ENCODE results near the gene STRA8.
A peak's percentile ranks its signal among the peaks of the same experiment; 100 is the strongest.

STRA8 gene

DNA sequence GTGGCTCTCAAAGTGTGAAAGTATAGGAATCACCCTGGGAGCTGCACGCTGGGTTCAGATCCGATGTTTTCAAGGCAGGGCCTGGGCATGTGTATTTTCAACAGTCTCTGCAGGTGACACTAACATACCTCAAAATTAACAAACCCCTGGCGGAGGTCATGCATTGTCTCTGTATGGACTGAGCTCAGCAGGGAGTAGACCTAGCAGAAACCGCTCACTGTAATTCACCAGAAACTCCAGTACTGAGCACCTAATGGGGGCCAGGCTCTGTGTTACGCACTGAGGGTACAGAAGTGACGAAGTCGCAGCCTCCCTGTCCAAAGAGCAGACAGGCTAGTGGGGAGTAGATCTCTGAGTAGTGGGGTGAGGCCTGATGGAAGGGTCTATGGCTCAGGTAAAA lies 5.6 kb downstream of the STRA8 start:
- DNase-seq, result no peak

- DNase-seq, result no peak
These were observed 6.8 kb downstream of the STRA8 start for GRCh38 chr7:135240441-135240840.

DNA sequence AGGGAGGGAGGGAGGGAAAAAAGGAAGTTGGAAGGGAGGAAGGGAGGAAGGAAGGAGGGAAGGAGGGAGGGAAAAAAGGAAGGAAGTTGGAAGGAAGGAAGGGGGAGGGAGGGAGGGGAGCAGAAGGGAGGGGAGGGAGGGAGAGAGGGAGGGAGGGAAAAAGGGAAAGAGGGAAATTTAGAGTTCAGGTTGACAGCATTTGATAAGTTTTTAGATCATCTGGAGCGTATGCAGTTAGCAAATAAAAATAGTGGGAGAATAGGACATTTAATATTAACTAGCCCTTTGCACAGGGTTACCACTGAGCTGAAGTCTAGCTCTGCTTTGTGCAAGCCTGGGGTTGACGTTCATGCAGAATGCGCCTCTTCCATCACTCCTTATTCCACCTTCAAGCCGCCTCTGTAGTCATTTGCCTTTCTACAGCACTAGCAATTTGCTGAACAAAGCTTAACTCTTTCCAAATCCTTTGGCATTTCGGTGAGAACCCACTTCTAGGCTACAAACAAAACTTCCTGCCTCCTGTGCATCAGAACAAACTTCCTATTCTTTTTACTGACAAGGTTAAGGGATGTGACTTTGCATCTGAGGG lies 8.6 kb downstream of the STRA8 start:
- no peak for DNase-seq

- no peak for DNase-seq
These were observed 11.9 kb downstream of the STRA8 start for GRCh38 chr7:135245226-135246190.

DNA sequence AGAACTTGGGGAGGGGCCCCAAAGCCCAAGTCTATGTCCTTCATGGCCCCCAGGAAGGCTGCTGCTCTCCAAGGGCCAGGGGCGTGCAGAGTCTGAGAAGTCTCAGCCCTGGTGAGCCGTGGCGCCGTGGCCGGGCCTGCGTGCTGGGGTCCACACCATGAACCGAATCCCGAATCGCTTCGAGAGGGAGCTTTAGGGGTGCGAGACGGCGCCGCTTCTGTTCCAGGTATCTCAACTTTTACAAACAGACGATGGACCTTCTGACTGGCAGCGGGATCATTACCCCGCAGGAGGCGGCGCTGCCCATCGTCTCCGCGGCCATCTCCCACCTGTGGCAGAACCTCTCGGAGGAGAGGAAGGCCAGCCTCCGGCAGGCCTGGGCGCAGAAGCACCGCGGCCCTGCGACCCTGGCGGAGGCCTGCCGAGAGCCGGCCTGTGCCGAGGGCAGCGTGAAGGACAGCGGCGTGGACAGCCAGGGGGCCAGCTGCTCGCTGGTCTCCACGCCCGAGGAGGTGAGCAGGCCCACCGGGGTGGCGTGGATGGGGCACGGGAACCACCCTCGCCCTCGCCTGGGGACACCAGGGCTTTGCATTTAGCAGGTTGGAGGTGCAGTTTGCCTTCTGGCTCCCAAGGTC lies 12.7 kb downstream of the STRA8 start:
- no peak for DNase-seq

DNA sequence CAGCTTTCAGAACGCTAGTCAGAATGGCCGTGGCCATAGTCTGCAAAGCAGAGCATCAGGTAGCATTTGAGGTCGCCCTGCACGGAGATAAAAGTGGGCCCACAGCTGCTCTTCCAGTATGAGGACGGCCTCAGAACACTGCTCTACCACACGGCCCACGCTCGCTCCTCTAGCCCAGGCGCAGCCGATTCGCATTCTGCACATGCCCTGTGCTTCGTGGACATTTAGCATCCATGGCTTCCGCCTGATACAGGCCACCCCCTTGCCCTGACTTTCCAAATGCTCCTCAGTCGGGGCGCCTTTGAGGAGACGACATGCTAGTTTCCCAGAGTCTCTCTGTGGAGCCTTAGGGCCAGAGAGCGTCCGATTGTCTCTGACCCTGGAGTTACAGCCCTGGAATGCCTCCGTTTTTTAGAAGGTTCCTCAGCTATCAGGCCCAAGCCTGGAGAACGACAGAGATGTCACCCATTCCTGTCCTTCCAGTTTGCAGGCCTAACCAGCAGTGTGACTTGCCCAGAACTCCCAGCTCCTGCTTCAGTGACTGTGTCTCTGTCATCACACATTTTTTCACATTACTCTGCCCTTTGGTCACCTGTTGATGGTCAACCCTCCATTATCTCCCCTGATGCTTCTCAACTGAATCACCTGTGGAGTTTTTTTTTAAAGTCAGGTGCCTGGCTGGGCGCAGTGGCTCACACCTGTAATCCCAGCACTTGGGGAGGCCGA lies 14.3 kb downstream of the STRA8 start:
- DNase-seq, result no peak

DNA sequence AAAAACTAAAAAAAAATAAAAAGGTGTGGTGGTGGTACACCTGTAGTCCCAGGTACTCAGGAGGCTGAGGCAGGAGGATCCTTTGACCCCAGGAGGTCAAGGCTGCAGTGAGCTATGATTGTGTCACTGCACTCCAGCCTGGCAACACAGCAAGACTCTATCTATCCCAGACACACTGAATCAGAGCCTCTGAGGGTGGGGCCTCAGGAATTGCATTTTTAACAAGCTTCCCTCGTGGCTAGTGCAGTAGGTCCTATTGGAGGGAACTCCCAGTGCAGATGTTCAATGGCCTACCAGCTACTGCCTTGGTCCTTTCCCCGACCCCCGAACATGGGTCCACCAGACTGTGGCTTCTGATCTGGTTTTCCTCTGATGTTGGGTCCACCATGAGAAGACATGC lies 14.9 kb downstream of the STRA8 start:
- no peak for DNase-seq

- no peak for DNase-seq
These were observed 18.1 kb downstream of the STRA8 start for GRCh38 chr7:135251496-135252391.

DNA sequence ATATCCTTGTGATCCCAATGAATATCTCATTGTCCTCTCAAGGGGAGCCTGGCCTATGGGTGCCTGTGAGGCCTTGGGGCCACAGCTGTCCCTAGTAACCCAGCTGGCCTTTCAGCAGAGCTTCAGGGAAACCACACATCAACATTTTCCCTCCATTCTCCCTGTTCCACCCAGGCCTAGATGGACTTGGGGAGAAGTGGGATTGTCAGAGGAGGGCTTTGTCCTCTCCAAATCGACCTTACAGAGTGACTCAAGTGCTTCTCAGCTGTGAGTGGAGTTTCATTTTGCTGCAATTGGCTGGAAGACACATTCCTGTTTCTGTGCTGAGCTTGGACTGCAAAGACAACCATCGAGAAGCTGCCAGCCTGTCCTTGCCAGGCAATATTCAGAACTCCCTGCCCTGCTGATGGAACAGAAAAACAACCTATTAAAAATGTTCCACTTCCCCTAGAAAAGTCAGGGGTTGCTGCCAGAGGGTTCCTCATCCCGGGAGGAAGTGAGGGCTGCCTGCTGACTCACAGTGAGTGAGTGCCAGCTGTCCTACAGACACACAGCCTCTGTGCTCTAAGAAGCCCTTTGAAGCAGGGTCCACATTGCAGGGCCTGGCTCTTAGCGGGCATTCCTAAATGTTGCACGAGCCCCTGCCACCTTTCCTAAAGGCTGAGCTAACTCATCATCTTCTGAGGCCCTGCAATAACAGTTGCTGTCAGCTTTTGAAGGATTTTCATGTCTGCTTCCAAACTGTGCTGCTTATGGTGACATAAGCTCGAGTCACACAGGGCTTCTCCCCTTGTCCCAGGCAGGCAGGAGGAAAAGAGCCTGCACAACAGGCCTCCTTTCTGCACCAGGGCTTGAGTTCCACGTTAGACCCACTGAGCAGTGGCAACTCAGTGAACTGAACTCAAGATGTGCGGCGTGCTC lies 20.5 kb downstream of the STRA8 start:
- DNase-seq, result no peak

- no peak for DNase-seq
These were observed 24.2 kb downstream of the STRA8 start for GRCh38 chr7:135257790-135258189.

GRCh38 chr7:135258585-135258984 lies 24.9 kb downstream of the STRA8 start:
- DNase-seq, result no peak

- DNase-seq, result no peak
These were observed 26.1 kb downstream of the STRA8 start for GRCh38 chr7:135259702-135260101.

GRCh38 chr7:135260470-135260869 lies 26.8 kb downstream of the STRA8 start:
- DNase-seq, result no peak

DNA sequence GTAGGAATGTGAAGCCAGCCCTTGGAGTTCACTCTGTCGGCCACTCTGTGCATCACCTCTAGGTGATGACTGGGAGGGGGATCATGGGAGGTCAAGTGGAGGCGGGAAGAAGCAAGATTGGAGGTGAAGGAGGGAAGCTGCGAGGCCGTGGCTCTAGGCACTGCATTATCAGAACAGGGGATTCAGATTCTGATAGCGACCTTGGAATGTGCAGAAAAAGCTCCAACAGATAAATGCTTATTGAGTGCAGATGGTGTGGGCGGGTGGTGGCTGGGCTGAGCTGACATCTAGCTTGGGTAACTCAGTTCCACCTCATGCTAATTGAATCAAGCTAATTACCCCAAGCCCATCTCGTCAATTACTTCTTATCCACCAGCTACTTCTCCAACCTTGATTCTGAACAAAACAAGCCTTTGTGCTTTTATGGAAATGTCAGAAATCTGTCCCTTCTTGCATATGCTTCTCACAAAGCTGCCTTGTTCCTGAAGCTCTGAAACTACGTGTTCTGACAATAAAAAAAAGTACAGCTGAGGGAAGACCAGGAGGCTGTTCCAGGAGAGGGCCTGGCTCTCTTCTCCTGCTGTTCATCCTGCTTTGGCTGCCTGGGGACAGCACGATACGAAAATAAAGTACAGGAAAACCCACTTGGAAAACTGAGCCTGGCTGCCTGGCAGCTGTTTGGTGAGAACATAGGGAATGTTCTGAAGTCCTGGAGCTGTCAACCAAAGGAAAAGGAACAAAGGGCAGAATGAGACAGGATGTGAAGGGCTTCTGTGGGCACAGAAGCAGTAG lies 27.5 kb downstream of the STRA8 start:
- peak; percentile 71 to 82 for DNase-seq

GRCh38 chr7:135262623-135263320 lies 29.1 kb downstream of the STRA8 start:
- no peak for DNase-seq

- no peak for DNase-seq
These were observed 29.8 kb downstream of the STRA8 start for GRCh38 chr7:135263321-135263970.

GRCh38 chr7:135265637-135266036 lies 32.0 kb downstream of the STRA8 start:
- no peak for DNase-seq

GRCh38 chr7:135269921-135270320 lies 36.3 kb downstream of the STRA8 start:
- DNase-seq, result no peak
